GM19468 (cell line): ENCODE measurements around the gene MUC4.
"Not testable (repeated sequence)": the region's sequence is repeated elsewhere in the genome, so short reads cannot be mapped to it uniquely, and the experiment has no call there.

Source experiments
- ATAC-seq: cut with Tn5 transposase; IDR thresholded peaks from one replicate; pipeline ENCODE4 v1.9.1; 2021; ENCODE audit warnings: mild to moderate bottlenecking, moderate library complexity, moderate number of reproducible peaks; ENCODE audit not compliant: unreplicated experiment; ENCODE audit errors: extremely low read depth

Gene MUC4

GRCh38 chr3:195750797-195751520, 60.8 kb downstream of the MUC4 start:
- no peak for ATAC-seq

- ATAC-seq = not testable (repeated sequence)
These were observed 62.6 kb downstream of the MUC4 start for GRCh38 chr3:195749101-195749500.

- ATAC-seq = no peak
These were observed 63.1 kb downstream of the MUC4 start for GRCh38 chr3:195748661-195749060.

- no peak for ATAC-seq
These were observed 65.0 kb downstream of the MUC4 start for GRCh38 chr3:195746751-195747150.

GRCh38 chr3:195746346-195746745, 65.4 kb downstream of the MUC4 start:
- ATAC-seq = no peak

GRCh38 chr3:195744437-195744836, 67.3 kb downstream of the MUC4 start:
- ATAC-seq = no peak

GRCh38 chr3:195739561-195740111, 72.1 kb downstream of the MUC4 start:
- ATAC-seq = no peak

GRCh38 chr3:195738274-195739044, 73.3 kb downstream of the MUC4 start:
- ATAC-seq = no peak

GRCh38 chr3:195737782-195738181, 73.9 kb downstream of the MUC4 start:
- not testable (repeated sequence) for ATAC-seq

GRCh38 chr3:195736866-195737490, 74.8 kb downstream of the MUC4 start:
- no peak for ATAC-seq

GRCh38 chr3:195735036-195735695, 76.6 kb downstream of the MUC4 start:
- no peak for ATAC-seq

GRCh38 chr3:195732940-195733339, 78.8 kb downstream of the MUC4 start:
- ATAC-seq = no peak

GRCh38 chr3:195731356-195731905, 80.3 kb downstream of the MUC4 start:
- no peak for ATAC-seq

GRCh38 chr3:195729476-195730251, 82.1 kb downstream of the MUC4 start:
- ATAC-seq = no peak

GRCh38 chr3:195728789-195729188, 82.9 kb downstream of the MUC4 start:
- ATAC-seq = not testable (repeated sequence)

- ATAC-seq = no peak
These were observed 84.0 kb downstream of the MUC4 start for GRCh38 chr3:195727606-195728195.

- not testable (repeated sequence) for ATAC-seq
These were observed 85.6 kb downstream of the MUC4 start for GRCh38 chr3:195725916-195726740.

GRCh38 chr3:195724363-195724762, 87.4 kb downstream of the MUC4 start:
- not testable (repeated sequence) for ATAC-seq
